Mesendoderm (in vitro differentiated cells): ENCODE results near the gene SLC5A8. TPM values are rescaled to one million over a fixed set of nuclear protein-coding genes. Genes with fewer than 3 reads are reported as not detected.

Experiments used
- DNase-seq: peaks from one replicate; pipeline ENCODE4 v3.0.0; 2013
- H2AK5ac ChIP-seq: 2 replicates; pipeline ENCODE4 v1.6.1; 2013; ENCODE audit warnings: low read length, inconsistent platforms
- H2BK120ac ChIP-seq: 2 replicates; pipeline ENCODE4 v1.6.1; 2013; ENCODE audit warnings: low read depth, mild to moderate bottlenecking, low read length, moderate library complexity, mixed read lengths
- H2BK15ac ChIP-seq: replicated peaks from 2 replicates; pipeline ENCODE4 v1.6.1; 2013; ENCODE audit warnings: low read depth, mild to moderate bottlenecking, moderate library complexity
- H2BK5ac ChIP-seq: 2 replicates; pipeline ENCODE4 v1.6.1; 2013; ENCODE audit warnings: low read length, inconsistent platforms
- H3K18ac ChIP-seq: 2 replicates; pipeline ENCODE4 v1.6.1; 2013; ENCODE audit warnings: mild to moderate bottlenecking, low read length, mixed read lengths
- H3K23ac ChIP-seq: one replicate; pipeline ENCODE4 v1.6.1; 2013; ENCODE audit warnings: low read length
- H3K27ac ChIP-seq: 2 replicates; pipeline ENCODE4 v1.5.1; 2013; ENCODE audit warnings: low read depth, mild to moderate bottlenecking, inconsistent platforms, low read length, moderate library complexity
- H3K27me3 ChIP-seq: 2 replicates; pipeline ENCODE4 v1.6.1; 2013; ENCODE audit warnings: low read length, control low read depth, mild to moderate bottlenecking, inconsistent platforms; ENCODE audit not compliant: insufficient read depth, poor library complexity
- H3K36me3 ChIP-seq: 2 replicates; pipeline ENCODE4 v1.6.1; 2013; ENCODE audit warnings: low read length, inconsistent platforms; ENCODE audit not compliant: control insufficient read depth, insufficient read depth
- H3K4ac ChIP-seq: one replicate; pipeline ENCODE4 v1.6.1; 2013; ENCODE audit warnings: low read depth, mild to moderate bottlenecking, low read length, moderate library complexity
- H3K4me1 ChIP-seq: 2 replicates; pipeline ENCODE4 v1.6.1; 2013; ENCODE audit warnings: low read depth, low read length, inconsistent platforms; ENCODE audit not compliant: control insufficient read depth
- H3K4me2 ChIP-seq: 2 replicates; pipeline ENCODE4 v1.6.1; 2013; ENCODE audit warnings: low read length
- H3K4me3 ChIP-seq: 2 replicates; pipeline ENCODE4 v1.5.1; 2013; ENCODE audit warnings: mild to moderate bottlenecking, low read length
- H3K56ac ChIP-seq: one replicate; pipeline ENCODE4 v1.6.1; 2013; ENCODE audit warnings: low read length
- H3K79me1 ChIP-seq: 2 replicates; pipeline ENCODE4 v1.6.1; 2013; ENCODE audit warnings: low read length, inconsistent platforms
- H3K79me2 ChIP-seq: 2 replicates; pipeline ENCODE4 v1.6.1; 2013; ENCODE audit warnings: mild to moderate bottlenecking, low read length; ENCODE audit not compliant: control insufficient read depth, insufficient read depth
- H3K9ac ChIP-seq: 2 replicates; pipeline ENCODE4 v1.6.1; 2013; ENCODE audit warnings: low read length, inconsistent platforms
- H4K5ac ChIP-seq: one replicate; pipeline ENCODE4 v1.6.1; 2013; ENCODE audit warnings: low read length
- H4K8ac ChIP-seq: one replicate; pipeline ENCODE4 v1.6.1; 2013; ENCODE audit warnings: low read depth, mild to moderate bottlenecking, control low read depth, low read length, moderate library complexity
- WGBS: extraction: QIAGEN DNeasy Blood & Tissue Kit; methylation state at CpG from one replicate; pipeline ENCODE4 v1.1.7; 2013; ENCODE audit warnings: low lambda C conversion rate, missing lambda C conversion rate; ENCODE audit not compliant: insufficient coverage; ENCODE audit errors: extremely low coverage; 5-methylcytosine and 5-hydroxymethylcytosine counted together
- polyA plus RNA-seq, 2 experiments: library from polyadenylated mRNA; stranded (reverse); fragments of 200-250 nt; gene quantifications; one replicate each; pipeline ENCODE4 v1.2.3, GENCODE V29; 2013

Gene SLC5A8
- 0.01 TPM for polyA plus RNA-seq (2013, experiment 1 of 2)
- 0.04 TPM for polyA plus RNA-seq (2013, experiment 2 of 2)

DNA sequence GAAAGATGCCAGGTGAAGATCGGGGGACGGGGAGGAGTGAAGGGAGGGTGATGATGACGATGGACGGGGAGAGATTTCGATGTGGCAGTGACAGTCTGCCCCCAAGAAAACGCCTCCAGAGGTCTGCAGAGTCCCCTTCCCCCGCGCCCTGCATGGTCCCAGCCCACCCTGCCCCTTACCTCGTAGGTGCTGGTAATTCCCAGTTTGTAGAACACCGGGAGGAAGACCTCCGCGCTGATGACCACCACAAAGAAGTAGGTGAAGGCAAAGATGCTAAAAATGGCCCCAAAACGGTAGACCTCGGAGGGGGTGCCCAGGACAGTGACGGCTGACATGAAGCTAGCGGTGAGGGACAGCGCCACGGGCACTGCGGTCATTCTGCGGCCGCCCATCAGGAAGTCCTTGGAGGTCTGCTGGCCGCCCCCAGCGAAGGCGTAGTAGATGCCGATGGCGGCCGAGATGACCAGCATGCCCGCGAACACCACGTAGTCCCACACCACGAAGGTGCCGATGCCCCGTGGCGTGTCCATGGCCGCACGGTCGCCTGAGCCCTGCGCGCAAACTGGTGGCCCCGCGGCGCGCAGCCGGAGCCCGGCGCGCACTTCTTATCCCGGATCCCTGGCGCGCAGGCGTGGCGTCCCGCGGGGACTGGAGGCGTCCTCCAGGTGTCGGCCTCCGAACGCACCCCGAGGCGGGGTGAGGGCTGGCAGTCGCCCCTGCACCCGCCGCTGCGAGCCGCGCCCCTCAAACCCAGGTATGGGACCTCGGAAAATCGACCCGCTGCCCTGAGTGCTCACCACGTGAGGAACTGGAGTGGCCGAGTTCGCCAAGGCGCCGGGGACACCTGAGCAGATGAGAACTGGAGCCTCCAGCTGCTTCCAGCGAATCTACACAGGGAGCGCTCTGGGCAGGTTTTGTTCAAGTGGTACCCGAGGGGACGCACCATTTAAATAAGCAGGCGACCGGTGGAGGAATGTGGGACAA lies at the start of gene SLC5A8:
Gene SLC5A8 (minus strand): TSS at position 920 of the 984 bp plus-strand sequence. CDS start 390 bp downstream, at position 530.
- Histone ChIP-seq H4K5ac (no peak within 1 kb of the TSS), H3K4me3 (no peak within 1 kb of the TSS), H2AK5ac (no peak within 1 kb of the TSS), H3K27ac (no peak within 1 kb of the TSS), H3K79me1 (no peaks in the 10 kb centered on the region), H3K4ac (no peak within 1 kb of the TSS), H3K27me3 (peaks cover 2% of the 10 kb centered on the region), H3K79me2 (no peaks in the 10 kb centered on the region), H2BK15ac (no peak within 1 kb of the TSS), H2BK120ac (no peak within 1 kb of the TSS), H3K56ac (peak within 1 kb of the TSS; percentile 12), H3K9ac (no peak within 1 kb of the TSS), H2BK5ac (no peak within 1 kb of the TSS), H4K8ac (no peak within 1 kb of the TSS), H3K18ac (no peak within 1 kb of the TSS), H3K4me1 (no peaks in the 10 kb centered on the region), H3K23ac (no peak within 1 kb of the TSS), H3K36me3 (no peaks in the 10 kb centered on the region), H3K4me2 (peak within 1 kb of the TSS; percentile 32)
- WGBS, result no CpG with 5 or more reads among the region's 80 CpGs
- DNase-seq, result no peak

- no peak overlapping the region for H2BK5ac ChIP-seq
- H3K79me1 ChIP-seq, result no peaks in the 10 kb centered on the region
- DNase-seq, result no peak
- H4K8ac ChIP-seq, result no peak overlapping the region
- no peaks in the 10 kb centered on the region for H3K27me3 ChIP-seq
- H2BK120ac ChIP-seq, result no peak overlapping the region
- H2AK5ac ChIP-seq, result no peak overlapping the region
- H3K4me3 ChIP-seq, result no peak overlapping the region
- no peak overlapping the region for H3K23ac ChIP-seq
- H3K56ac ChIP-seq, result no peak overlapping the region
- no peak overlapping the region for H3K4ac ChIP-seq
- H3K79me2 ChIP-seq, result no peaks in the 10 kb centered on the region
- no CpG with 5 or more reads among the region's 4 CpGs for WGBS
- no peaks in the 10 kb centered on the region for H3K36me3 ChIP-seq
- no peak overlapping the region for H2BK15ac ChIP-seq
- peaks cover 4% of the 10 kb centered on the region for H3K4me1 ChIP-seq
- no peak overlapping the region for H4K5ac ChIP-seq
- no peak overlapping the region for H3K18ac ChIP-seq
- no peak overlapping the region for H3K9ac ChIP-seq
- H3K4me2 ChIP-seq, result no peak overlapping the region
- no peak overlapping the region for H3K27ac ChIP-seq
Observed at GRCh38 chr12:101257357-101257756, 47.3 kb upstream of the SLC5A8 start.

DNA sequence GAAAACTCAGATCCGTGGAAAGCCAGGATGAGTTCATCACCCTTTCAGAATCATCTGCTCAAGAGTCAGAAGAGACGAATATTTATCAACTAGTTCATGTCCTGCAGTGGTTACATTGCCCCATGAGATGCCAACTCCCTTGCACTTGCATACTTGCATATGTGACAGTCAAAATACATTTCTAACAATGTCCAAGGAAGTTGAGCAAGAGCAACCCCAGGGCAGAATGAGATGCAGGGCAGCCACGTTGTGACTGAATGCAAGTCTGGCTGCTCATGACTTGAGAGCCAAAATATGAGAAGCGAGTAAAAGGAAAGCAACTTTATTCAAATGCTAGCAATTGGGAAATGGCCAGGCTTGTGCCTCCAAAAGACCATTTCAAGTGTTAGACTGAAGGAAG lies 46.2 kb upstream of the SLC5A8 start:
- peak; percentile 19 for DNase-seq
- H3K27me3 ChIP-seq, result no peaks in the 10 kb centered on the region
- peaks cover 4% of the 10 kb centered on the region for H3K4me1 ChIP-seq
- H3K56ac ChIP-seq, result no peak overlapping the region
- no peaks in the 10 kb centered on the region for H3K79me2 ChIP-seq
- no peak overlapping the region for H3K4me3 ChIP-seq
- H3K79me1 ChIP-seq, result no peaks in the 10 kb centered on the region
- H3K4ac ChIP-seq, result no peak overlapping the region
- no peaks in the 10 kb centered on the region for H3K36me3 ChIP-seq
- H3K18ac ChIP-seq, result no peak overlapping the region
- no peak overlapping the region for H3K4me2 ChIP-seq
- H2AK5ac ChIP-seq, result no peak overlapping the region
- no peak overlapping the region for H3K9ac ChIP-seq
- H2BK5ac ChIP-seq, result no peak overlapping the region
- no peak overlapping the region for H3K23ac ChIP-seq
- no peak overlapping the region for H4K5ac ChIP-seq
- WGBS, result no CpG with 5 or more reads among the region's 4 CpGs
- H2BK15ac ChIP-seq, result no peak overlapping the region
- no peak overlapping the region for H3K27ac ChIP-seq
- H2BK120ac ChIP-seq, result no peak overlapping the region
- no peak overlapping the region for H4K8ac ChIP-seq

GRCh38 chr12:101243616-101244015 lies 33.6 kb upstream of the SLC5A8 start:
- H4K8ac ChIP-seq, result no peak overlapping the region
- no peak overlapping the region for H2BK5ac ChIP-seq
- H3K23ac ChIP-seq, result no peak overlapping the region
- H3K18ac ChIP-seq, result no peak overlapping the region
- no peak for DNase-seq
- H3K4me1 ChIP-seq, result no peaks in the 10 kb centered on the region
- H2BK15ac ChIP-seq, result no peak overlapping the region
- no peak overlapping the region for H2BK120ac ChIP-seq
- H4K5ac ChIP-seq, result no peak overlapping the region
- no peaks in the 10 kb centered on the region for H3K79me1 ChIP-seq
- H2AK5ac ChIP-seq, result no peak overlapping the region
- no peak overlapping the region for H3K9ac ChIP-seq
- no CpG with 5 or more reads among the region's 2 CpGs for WGBS
- H3K4ac ChIP-seq, result no peak overlapping the region
- H3K4me3 ChIP-seq, result no peak overlapping the region
- no peak overlapping the region for H3K4me2 ChIP-seq
- no peaks in the 10 kb centered on the region for H3K36me3 ChIP-seq
- no peaks in the 10 kb centered on the region for H3K27me3 ChIP-seq
- H3K56ac ChIP-seq, result no peak overlapping the region
- H3K79me2 ChIP-seq, result no peaks in the 10 kb centered on the region
- H3K27ac ChIP-seq, result no peak overlapping the region

DNA sequence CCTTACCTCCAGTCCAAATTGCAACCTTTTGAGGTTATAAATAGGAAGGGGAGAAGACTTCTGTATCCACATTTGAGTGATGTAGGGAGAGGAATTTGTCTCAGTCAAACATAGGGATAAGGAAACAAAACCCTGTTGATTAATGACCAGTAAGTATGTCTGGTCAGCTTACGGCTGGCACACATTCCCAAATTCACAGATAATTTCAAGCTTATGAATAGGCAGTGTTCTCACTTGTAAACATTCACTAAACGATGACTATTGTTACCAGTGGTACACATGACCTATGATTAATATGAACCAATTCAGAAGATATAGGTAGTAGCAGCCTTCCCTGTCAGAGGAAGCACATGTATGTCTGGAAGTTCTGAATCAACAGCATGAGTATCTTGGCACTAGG lies 33.0 kb upstream of the SLC5A8 start:
- no peak overlapping the region for H4K8ac ChIP-seq
- no peak overlapping the region for H3K9ac ChIP-seq
- no peaks in the 10 kb centered on the region for H3K79me1 ChIP-seq
- no peak overlapping the region for H3K4me2 ChIP-seq
- H3K27ac ChIP-seq, result no peak overlapping the region
- no peak overlapping the region for H2BK5ac ChIP-seq
- no peaks in the 10 kb centered on the region for H3K36me3 ChIP-seq
- H3K79me2 ChIP-seq, result no peaks in the 10 kb centered on the region
- H2BK120ac ChIP-seq, result no peak overlapping the region
- no CpG with 5 or more reads among the region's 2 CpGs for WGBS
- H3K4me3 ChIP-seq, result no peak overlapping the region
- no peak overlapping the region for H3K56ac ChIP-seq
- DNase-seq, result no peak
- H2AK5ac ChIP-seq, result no peak overlapping the region
- H2BK15ac ChIP-seq, result no peak overlapping the region
- no peaks in the 10 kb centered on the region for H3K27me3 ChIP-seq
- no peak overlapping the region for H3K4ac ChIP-seq
- H3K4me1 ChIP-seq, result no peaks in the 10 kb centered on the region
- no peak overlapping the region for H3K23ac ChIP-seq
- no peak overlapping the region for H3K18ac ChIP-seq
- H4K5ac ChIP-seq, result no peak overlapping the region
